SK-N-MC (cell line): Measurements from ENCODE around the gene DEFB127.

Experiments used
- EZH2 ChIP-seq: fragments of 200-600 bp; sonication (generic); IDR thresholded peaks from one replicate; pipeline ENCODE4 v1.6.1; 2017; ENCODE audit warnings: antibody characterized with exemption
- POLR2AphosphoS5 ChIP-seq: IDR thresholded peaks from 2 replicates; pipeline ENCODE4 v1.6.1; 2012; ENCODE audit warnings: mild to moderate bottlenecking, low read depth, low read length, borderline replicate concordance

DNA sequence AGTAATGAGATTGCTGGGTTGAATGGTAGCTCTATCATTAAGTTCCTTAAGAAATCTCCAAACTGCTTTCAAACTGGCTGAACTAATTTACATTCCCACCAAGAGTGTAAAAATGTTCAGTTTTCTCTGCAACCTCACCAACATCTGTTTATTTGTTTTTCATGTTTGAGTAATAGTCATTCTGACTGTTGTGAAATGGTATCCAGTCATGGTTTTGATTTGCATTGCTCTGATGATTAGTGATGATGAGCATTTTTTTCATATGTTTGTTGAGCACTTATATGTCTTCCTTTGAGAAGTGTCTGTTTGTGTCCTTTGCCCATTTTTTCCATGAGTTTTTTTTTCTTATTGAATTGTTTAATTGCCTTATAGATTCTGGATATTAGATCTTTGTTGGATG, 44.9 kb upstream of the DEFB127 start:
- TF ChIP-seq POLR2AphosphoS5 (no peak), EZH2 (no peak)
